Type B pancreatic cell (in vitro differentiated cells): ENCODE data around the gene IARS1. TPM values are rescaled to one million over a fixed set of nuclear protein-coding genes. Genes with fewer than 3 reads are reported as not detected.

Source experiments
- DNase-seq: peaks from one replicate; pipeline ENCODE4 v3.0.0; 2021; ENCODE audit warnings: mixed read lengths; ENCODE audit not compliant: unreplicated experiment; ENCODE audit errors: extremely low spot score
- H3K27ac Mint-ChIP-seq: 2 replicates; pipeline ENCODE4 v1.8.0; 2021; ENCODE audit warnings: mild to moderate bottlenecking, mixed read lengths
- H3K27me3 Mint-ChIP-seq: 2 replicates; pipeline ENCODE4 v1.8.0; 2021; ENCODE audit warnings: mixed read lengths
- H3K36me3 Mint-ChIP-seq: 2 replicates; pipeline ENCODE4 v1.8.0; 2021; ENCODE audit warnings: mixed read lengths
- H3K4me1 Mint-ChIP-seq: one replicate; pipeline ENCODE4 v1.8.0; 2021; ENCODE audit warnings: mixed read lengths; ENCODE audit not compliant: unreplicated experiment
- H3K4me3 Mint-ChIP-seq: 2 replicates; pipeline ENCODE4 v1.8.0; 2021; ENCODE audit warnings: mild to moderate bottlenecking, mixed read lengths
- H3K9me3 Mint-ChIP-seq: 2 replicates; pipeline ENCODE4 v1.8.0; 2021; ENCODE audit warnings: mixed read lengths
- total RNA-seq: library from RNA; stranded (reverse); gene quantifications from 2 replicates; pipeline ENCODE4 v1.2.1, GENCODE V29; 2021; ENCODE audit warnings: low replicate concordance
- TF ChIP-seq, protein P1 (sequence below): fragments of 200-600 bp; sonication (generic); conservative IDR thresholded peaks from 2 replicates; pipeline ENCODE4 v1.5.0; 2021; ENCODE audit warnings: antibody characterized with exemption, mild to moderate bottlenecking

The IARS1 gene
- total RNA-seq, 1 donor from 2014 or later = 143 TPM

- no peaks in the 10 kb centered on the region for H3K4me1 Mint-ChIP-seq
- H3K36me3 Mint-ChIP-seq = peaks cover 24% of the 10 kb centered on the region
- no peak overlapping the region for H3K4me3 Mint-ChIP-seq
- no peaks in the 10 kb centered on the region for H3K27me3 Mint-ChIP-seq
- TF ChIP-seq, protein P1, sequence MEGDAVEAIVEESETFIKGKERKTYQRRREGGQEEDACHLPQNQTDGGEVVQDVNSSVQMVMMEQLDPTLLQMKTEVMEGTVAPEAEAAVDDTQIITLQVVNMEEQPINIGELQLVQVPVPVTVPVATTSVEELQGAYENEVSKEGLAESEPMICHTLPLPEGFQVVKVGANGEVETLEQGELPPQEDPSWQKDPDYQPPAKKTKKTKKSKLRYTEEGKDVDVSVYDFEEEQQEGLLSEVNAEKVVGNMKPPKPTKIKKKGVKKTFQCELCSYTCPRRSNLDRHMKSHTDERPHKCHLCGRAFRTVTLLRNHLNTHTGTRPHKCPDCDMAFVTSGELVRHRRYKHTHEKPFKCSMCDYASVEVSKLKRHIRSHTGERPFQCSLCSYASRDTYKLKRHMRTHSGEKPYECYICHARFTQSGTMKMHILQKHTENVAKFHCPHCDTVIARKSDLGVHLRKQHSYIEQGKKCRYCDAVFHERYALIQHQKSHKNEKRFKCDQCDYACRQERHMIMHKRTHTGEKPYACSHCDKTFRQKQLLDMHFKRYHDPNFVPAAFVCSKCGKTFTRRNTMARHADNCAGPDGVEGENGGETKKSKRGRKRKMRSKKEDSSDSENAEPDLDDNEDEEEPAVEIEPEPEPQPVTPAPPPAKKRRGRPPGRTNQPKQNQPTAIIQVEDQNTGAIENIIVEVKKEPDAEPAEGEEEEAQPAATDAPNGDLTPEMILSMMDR = no peak
- no peaks in the 10 kb centered on the region for H3K9me3 Mint-ChIP-seq
- no peak overlapping the region for H3K27ac Mint-ChIP-seq
- DNase-seq = no peak
Observed at GRCh38 chr9:92270511-92270910, 23.0 kb downstream of the IARS1 start.

- no peaks in the 10 kb centered on the region for H3K9me3 Mint-ChIP-seq
- TF ChIP-seq, protein P1 = no peak
- H3K4me1 Mint-ChIP-seq = no peaks in the 10 kb centered on the region
- H3K36me3 Mint-ChIP-seq = peaks cover 41% of the 10 kb centered on the region
- no peak for DNase-seq
- H3K4me3 Mint-ChIP-seq = no peak overlapping the region
- no peaks in the 10 kb centered on the region for H3K27me3 Mint-ChIP-seq
- H3K27ac Mint-ChIP-seq = no peak overlapping the region
Observed at GRCh38 chr9:92266486-92266885, 27.0 kb downstream of the IARS1 start.

DNA sequence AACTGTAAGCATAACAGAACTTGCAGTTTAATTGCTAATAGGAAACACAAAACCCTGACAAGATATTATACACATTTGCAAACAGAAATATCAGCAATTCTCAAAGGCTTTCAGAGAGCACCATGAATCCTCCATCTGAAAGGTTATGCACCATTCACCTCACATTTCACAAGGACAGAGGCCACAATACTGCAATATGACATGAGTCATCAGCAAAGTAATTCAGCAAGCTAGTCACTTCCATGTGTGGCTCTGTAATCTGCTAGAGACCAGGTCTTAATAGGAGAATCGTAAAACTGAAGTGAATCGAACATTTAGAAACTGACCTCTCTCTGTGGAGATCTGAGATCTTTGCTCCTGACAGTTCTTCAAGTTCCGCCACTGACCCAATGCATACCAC is 28.3 kb downstream of the IARS1 start:
- Mint-ChIP-seq H3K27me3 (no peaks in the 10 kb centered on the region), H3K36me3 (peaks cover 41% of the 10 kb centered on the region), H3K27ac (no peak overlapping the region), H3K4me3 (no peak overlapping the region), H3K9me3 (no peaks in the 10 kb centered on the region), H3K4me1 (no peaks in the 10 kb centered on the region)
- TF ChIP-seq, protein P1 = no peak
- DNase-seq = no peak

DNA sequence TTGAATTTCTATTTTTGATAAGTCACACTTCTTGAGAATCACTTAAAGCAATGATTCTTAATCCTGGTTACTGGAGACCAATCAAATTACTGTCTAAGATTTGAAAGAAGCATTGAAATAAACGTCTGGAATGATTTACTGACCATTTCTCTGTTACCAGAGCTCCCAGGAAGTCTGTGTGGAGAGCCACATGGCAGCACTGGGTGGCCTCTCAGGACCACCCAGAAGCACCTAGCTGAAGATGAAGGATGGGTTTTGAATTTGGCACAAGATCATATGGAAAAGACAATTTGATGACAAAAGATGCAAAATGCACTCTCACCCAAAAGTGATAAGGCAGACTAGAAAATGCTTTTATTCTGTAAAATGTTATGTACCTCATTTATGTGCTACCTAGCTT is 30.4 kb downstream of the IARS1 start:
- Mint-ChIP-seq H3K27me3 (no peaks in the 10 kb centered on the region), H3K4me3 (no peak overlapping the region), H3K4me1 (no peaks in the 10 kb centered on the region), H3K36me3 (peaks cover 30% of the 10 kb centered on the region), H3K27ac (no peak overlapping the region), H3K9me3 (no peaks in the 10 kb centered on the region)
- TF ChIP-seq, protein P1 = no peak
- DNase-seq = no peak

GRCh38 chr9:92257327-92257726 is 36.2 kb downstream of the IARS1 start:
- H3K9me3 Mint-ChIP-seq = no peaks in the 10 kb centered on the region
- no peak overlapping the region for H3K4me3 Mint-ChIP-seq
- H3K27me3 Mint-ChIP-seq = no peaks in the 10 kb centered on the region
- peaks cover 19% of the 10 kb centered on the region for H3K36me3 Mint-ChIP-seq
- H3K27ac Mint-ChIP-seq = peak overlapping the region; percentile 36
- H3K4me1 Mint-ChIP-seq = no peaks in the 10 kb centered on the region
- TF ChIP-seq, protein P1 = no peak
- no peak for DNase-seq
